K562 (cell line): Measurements from ENCODE around the gene LSM12. TPM values are rescaled to one million over a fixed set of nuclear protein-coding genes. Genes with fewer than 3 reads are reported as not detected.

Experiments used
- BRF1 ChIP-seq: IDR thresholded peaks from 3 replicates; pipeline ENCODE4 v1.6.1; 2011; ENCODE audit warnings: borderline replicate concordance, mild to moderate bottlenecking; ENCODE audit not compliant: insufficient read length; ENCODE audit errors: extremely low read depth
- CREBBP ChIP-seq: IDR thresholded peaks from one replicate; pipeline ENCODE4 v1.6.1; 2012; ENCODE audit warnings: low read depth, mild to moderate bottlenecking, control low read depth, inconsistent platforms, low read length
- DACH1 ChIP-seq: fragments of 450-650 bp; IDR thresholded peaks from 2 replicates; pipeline ENCODE4 v1.6.1; 2018; ENCODE audit not compliant: partially characterized antibody
- HNRNPK ChIP-seq: fragments of 200-400 bp; formaldehyde crosslinking; IDR thresholded peaks from one replicate; pipeline ENCODE4 v1.6.1; 2018; ENCODE audit warnings: mild to moderate bottlenecking, low read depth, low read length; ENCODE audit not compliant: poor library complexity, severe bottlenecking
- ILF3 ChIP-seq: fragments of 450-650 bp; IDR thresholded peaks from 2 replicates; pipeline ENCODE4 v1.6.1; 2018; ENCODE audit warnings: antibody characterized with exemption, mild to moderate bottlenecking, moderate library complexity, borderline replicate concordance
- JUNB ChIP-seq: fragments of 450-650 bp; formaldehyde crosslinking; conservative IDR thresholded peaks from 2 replicates; pipeline ENCODE4 v1.4.0; 2020; ENCODE audit warnings: mild to moderate bottlenecking
- JUND ChIP-seq, 2 experiments: IDR thresholded peaks; 2 replicates in 1 of 2; 3 replicates in 1 of 2; pipeline ENCODE4 v1.6.1; 2011; ENCODE audit warnings: borderline replicate concordance in 2 of 2, low read depth in 2 of 2, low read length in 2 of 2, improper control_type of control experiment in 1 of 2, missing biosample characterization in 1 of 2, missing genetic modification characterization in 1 of 2, missing genetic modification reagents in 1 of 2
- PTBP1 ChIP-seq: fragments of 200-400 bp; formaldehyde crosslinking; IDR thresholded peaks from 2 replicates; pipeline ENCODE4 v1.6.1; 2017; ENCODE audit warnings: low read depth, low read length
- RAD21 ChIP-seq, 2 experiments: fragments of 250-450 bp in 1 of 2; fragments of 450-650 bp in 1 of 2; sonication (Bioruptor Pico) in 1 of 2; formaldehyde crosslinking in 1 of 2; IDR thresholded peaks in 1 of 2; conservative IDR thresholded peaks in 1 of 2; 2 replicates each; pipeline versions ENCODE4 v1.4.0 to v1.8.0; 2020 to 2022; ENCODE audit warnings: mild to moderate bottlenecking in 2 of 2, moderate library complexity in 1 of 2
- RNF2 ChIP-seq: sonication (generic); IDR thresholded peaks from 2 replicates; pipeline ENCODE4 v1.6.1; 2016
- TBL1XR1 ChIP-seq, 2 experiments: IDR thresholded peaks; 2 replicates each; pipeline ENCODE4 v1.6.1; 2012; ENCODE audit warnings: improper control_type of control experiment in 2 of 2, low read length in 2 of 2, mild to moderate bottlenecking in 1 of 2
- ZKSCAN8 ChIP-seq: fragments of 200-800 bp; sonication (Bioruptor generic); IDR thresholded peaks from 2 replicates; pipeline ENCODE4 v1.6.1; 2016; ENCODE audit warnings: missing genetic modification characterization, missing compliant biosample characterization
- ZNF197 ChIP-seq: fragments of 200-800 bp; sonication (Bioruptor generic); IDR thresholded peaks from 2 replicates; pipeline ENCODE4 v1.6.1; 2016; ENCODE audit warnings: low read depth, missing genetic modification characterization, missing compliant biosample characterization
- ZNF507 ChIP-seq: conservative IDR thresholded peaks from 2 replicates; pipeline ENCODE4 v1.6.1; 2017; ENCODE audit warnings: missing genetic modification characterization, missing compliant biosample characterization
- ZNF766 ChIP-seq: fragments of 200-800 bp; sonication (Bioruptor generic); conservative IDR thresholded peaks from 2 replicates; pipeline ENCODE4 v1.6.1; 2016; ENCODE audit warnings: missing genetic modification characterization, missing compliant biosample characterization
- polyA plus RNA-seq, 8 experiments: library from polyadenylated mRNA; depleted of rRNA in 4 of 8; stranded (reverse) in 5 of 8; unstranded in 3 of 8; fragments of >200 nt; fragmentation: Nextera tagmentation in 2 of 8; fragmentation: Illumina TruSeq in 1 of 8; extraction: Ambion mirVana in 2 of 8; extraction: Trizol in 1 of 8; gene quantifications; 2 replicates each; pipeline versions ENCODE4 v1.2.1 to v1.2.3, GENCODE V29; 2011 to 2014; ENCODE audit warnings: inconsistent platforms in 1 of 8, missing spikeins in 1 of 8
- total RNA-seq, 7 experiments: library from RNA; depleted of rRNA in 6 of 7; stranded (reverse); fragments of >200 nt in 6 of 7; fragmentation: Illumina TruSeq in 2 of 7; extraction: Trizol in 2 of 7; gene quantifications; 2 replicates each; pipeline versions ENCODE4 v1.2.1 to v1.2.3, GENCODE V29; 2011 to 2021; ENCODE audit warnings: low replicate concordance in 1 of 7
- TF ChIP-seq, protein P1 (sequence below): fragments of 450-650 bp; formaldehyde crosslinking; IDR thresholded peaks from 2 replicates; pipeline ENCODE4 v1.4.0; 2020; ENCODE audit warnings: mild to moderate bottlenecking
- TF ChIP-seq, protein P2 (sequence below): fragments of 450-650 bp; IDR thresholded peaks from one replicate; pipeline ENCODE4 v1.6.1; 2018; ENCODE audit warnings: mild to moderate bottlenecking, moderate library complexity; ENCODE audit not compliant: partially characterized antibody
- TF ChIP-seq, protein P3 (sequence below), 2 experiments: fragments of 450-650 bp in 1 of 2; sonication (generic) in 1 of 2; formaldehyde crosslinking in 1 of 2; IDR thresholded peaks in 1 of 2; conservative IDR thresholded peaks in 1 of 2; 2 replicates each; pipeline versions ENCODE4 v1.6.1 to v1.8.1; 2016 to 2023; ENCODE audit warnings: mild to moderate bottlenecking in 2 of 2, moderate library complexity in 2 of 2, inconsistent platforms in 1 of 2, missing genetic modification reagents in 1 of 2
- TF ChIP-seq, protein P4 (sequence below): sonication (generic); formaldehyde crosslinking; IDR thresholded peaks from 2 replicates; pipeline ENCODE4 v1.8.0; 2022; ENCODE audit warnings: mild to moderate bottlenecking, missing genetic modification reagents
- TF ChIP-seq, protein P5 (sequence below): fragments of 450-650 bp; formaldehyde crosslinking; conservative IDR thresholded peaks from 2 replicates; pipeline ENCODE4 v1.4.0; 2022; ENCODE audit warnings: mild to moderate bottlenecking, missing genetic modification characterization

LSM12 gene
- total and polyA plus RNA-seq, 9 of the 15 experiments (the other 6 are each of a cell fraction or from before 2014, with no cell fraction given): 53.0 to 258 (median 89.3) TPM

DNA sequence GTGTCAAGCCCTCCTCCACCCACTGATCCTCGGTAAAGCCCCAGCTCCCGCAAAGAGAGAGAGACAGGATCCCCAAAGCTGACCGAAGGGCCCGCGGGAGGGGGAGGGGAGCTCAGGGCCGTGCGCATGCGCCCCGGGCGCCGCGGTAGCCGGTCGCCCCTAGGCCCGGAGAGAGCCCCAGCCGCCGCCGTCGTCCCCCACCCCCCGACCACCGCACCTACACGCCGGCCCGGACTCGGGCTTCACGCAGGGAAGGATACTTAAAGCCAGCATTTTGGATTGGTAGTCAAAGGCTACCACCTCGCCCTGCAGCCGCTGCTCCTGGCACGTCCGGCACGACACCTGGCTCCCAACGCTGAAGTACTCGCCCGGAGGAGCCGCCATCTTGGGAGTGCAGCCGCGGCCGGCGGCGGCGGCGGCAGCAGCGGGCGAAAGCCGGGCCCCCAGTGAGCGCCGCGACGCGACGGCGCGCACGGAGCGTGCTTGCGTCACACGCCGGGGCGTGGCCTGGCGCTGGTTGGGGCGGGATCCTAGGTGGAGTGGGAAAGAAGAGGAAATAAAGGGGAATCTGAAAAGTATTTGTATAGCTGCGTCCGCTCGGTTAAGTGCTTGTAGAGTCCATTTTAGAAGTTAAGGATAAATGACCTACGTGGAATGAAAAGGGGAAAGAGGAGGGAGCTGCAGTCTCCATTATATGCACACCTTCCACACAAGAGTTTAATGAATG, at the start of gene LSM12 (continued):
- TF ChIP-seq, protein P1, sequence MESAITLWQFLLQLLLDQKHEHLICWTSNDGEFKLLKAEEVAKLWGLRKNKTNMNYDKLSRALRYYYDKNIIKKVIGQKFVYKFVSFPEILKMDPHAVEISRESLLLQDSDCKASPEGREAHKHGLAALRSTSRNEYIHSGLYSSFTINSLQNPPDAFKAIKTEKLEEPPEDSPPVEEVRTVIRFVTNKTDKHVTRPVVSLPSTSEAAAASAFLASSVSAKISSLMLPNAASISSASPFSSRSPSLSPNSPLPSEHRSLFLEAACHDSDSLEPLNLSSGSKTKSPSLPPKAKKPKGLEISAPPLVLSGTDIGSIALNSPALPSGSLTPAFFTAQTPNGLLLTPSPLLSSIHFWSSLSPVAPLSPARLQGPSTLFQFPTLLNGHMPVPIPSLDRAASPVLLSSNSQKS (CRISPR knock-in tag): no peak
- TF ChIP-seq ILF3 (0 out of 2 replicates have a peak, but pooled peaks have one; percentile 37), ZNF507 (no peak), RAD21 (CRISPR knock-in tag; conservative IDR thresholded peaks at IDR 0.05 in 1 of 2, IDR thresholded peaks at IDR 0.05 in 1 of 2) (no peak), DACH1 (no peak), TBL1XR1 (IDR thresholded peaks at IDR 0.05; ENCODE audit: low read length in 2 of 2) (no peak; a peak in 1 of 4 replicates), ZKSCAN8 (CRISPR knock-in tag) (no peak), ZNF197 (CRISPR knock-in tag) (no peak), PTBP1 (no peak), HNRNPK (no peak), RNF2 (no peak), JUNB (CRISPR knock-in tag) (no peak), ZNF766 (CRISPR knock-in tag) (no peak), CREBBP (no peak), BRF1 (no peak), JUND (IDR thresholded peaks at IDR 0.05; ENCODE audit: borderline replicate concordance, low read depth, low read length) (0 out of 2 replicates have a peak, but pooled peaks have one; percentile 25), JUND (tag; IDR thresholded peaks at IDR 0.05; ENCODE audit: borderline replicate concordance, low read depth, low read length) (no peak; the same call in 2 of the 3 replicates)
- TF ChIP-seq, protein P2, sequence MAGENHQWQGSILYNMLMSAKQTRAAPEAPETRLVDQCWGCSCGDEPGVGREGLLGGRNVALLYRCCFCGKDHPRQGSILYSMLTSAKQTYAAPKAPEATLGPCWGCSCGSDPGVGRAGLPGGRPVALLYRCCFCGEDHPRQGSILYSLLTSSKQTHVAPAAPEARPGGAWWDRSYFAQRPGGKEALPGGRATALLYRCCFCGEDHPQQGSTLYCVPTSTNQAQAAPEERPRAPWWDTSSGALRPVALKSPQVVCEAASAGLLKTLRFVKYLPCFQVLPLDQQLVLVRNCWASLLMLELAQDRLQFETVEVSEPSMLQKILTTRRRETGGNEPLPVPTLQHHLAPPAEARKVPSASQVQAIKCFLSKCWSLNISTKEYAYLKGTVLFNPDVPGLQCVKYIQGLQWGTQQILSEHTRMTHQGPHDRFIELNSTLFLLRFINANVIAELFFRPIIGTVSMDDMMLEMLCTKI: no peak
- TF ChIP-seq, protein P3, sequence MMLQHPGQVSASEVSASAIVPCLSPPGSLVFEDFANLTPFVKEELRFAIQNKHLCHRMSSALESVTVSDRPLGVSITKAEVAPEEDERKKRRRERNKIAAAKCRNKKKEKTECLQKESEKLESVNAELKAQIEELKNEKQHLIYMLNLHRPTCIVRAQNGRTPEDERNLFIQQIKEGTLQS (IDR thresholded peaks at IDR 0.05): no peak
- TF ChIP-seq, protein P3 (CRISPR knock-in tag; conservative IDR thresholded peaks at IDR 0.05): no peak; the same call in 1 of the 2 replicates
- TF ChIP-seq, protein P4, sequence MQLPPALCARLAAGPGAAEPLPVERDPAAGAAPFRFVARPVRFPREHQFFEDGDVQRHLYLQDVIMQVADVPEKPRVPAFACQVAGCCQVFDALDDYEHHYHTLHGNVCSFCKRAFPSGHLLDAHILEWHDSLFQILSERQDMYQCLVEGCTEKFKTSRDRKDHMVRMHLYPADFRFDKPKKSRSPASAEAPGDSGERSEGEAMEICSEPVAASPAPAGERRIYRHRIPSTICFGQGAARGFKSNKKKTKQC (CRISPR knock-in tag): no peak
- TF ChIP-seq, protein P5, sequence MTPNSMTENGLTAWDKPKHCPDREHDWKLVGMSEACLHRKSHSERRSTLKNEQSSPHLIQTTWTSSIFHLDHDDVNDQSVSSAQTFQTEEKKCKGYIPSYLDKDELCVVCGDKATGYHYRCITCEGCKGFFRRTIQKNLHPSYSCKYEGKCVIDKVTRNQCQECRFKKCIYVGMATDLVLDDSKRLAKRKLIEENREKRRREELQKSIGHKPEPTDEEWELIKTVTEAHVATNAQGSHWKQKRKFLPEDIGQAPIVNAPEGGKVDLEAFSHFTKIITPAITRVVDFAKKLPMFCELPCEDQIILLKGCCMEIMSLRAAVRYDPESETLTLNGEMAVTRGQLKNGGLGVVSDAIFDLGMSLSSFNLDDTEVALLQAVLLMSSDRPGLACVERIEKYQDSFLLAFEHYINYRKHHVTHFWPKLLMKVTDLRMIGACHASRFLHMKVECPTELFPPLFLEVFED: no peak
